Measurements from ENCODE around the gene DDN. TPM values are rescaled to one million over a fixed set of nuclear protein-coding genes. Genes with fewer than 3 reads are reported as not detected.

DDN gene
- total RNA-seq, 1 donor from 2014 or later, result 0.23 TPM

DNA sequence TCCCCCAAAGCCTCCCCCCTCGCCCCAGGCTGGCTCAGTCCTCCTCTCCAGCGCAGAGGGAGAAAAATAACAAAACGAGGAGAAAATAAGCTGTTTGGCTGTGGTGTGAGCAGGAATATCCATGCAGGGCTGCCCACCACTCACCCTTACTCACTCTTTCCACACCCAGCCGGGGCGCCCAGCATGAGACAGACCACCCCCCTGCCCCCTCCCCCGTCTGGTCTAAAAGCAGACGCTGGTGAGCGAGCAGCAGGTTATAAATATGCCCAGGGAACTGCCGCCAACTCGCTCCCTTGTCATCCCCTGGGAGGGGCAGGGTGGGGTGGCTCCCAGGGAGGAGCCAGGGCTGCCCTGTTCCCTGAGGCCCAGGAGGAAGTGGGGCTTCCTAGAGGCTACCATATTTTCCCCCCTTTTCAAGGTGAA is 13.7 kb downstream of the DDN start:
- intact Hi-C loops (cut with micrococcal nuclease), result loop anchor here (5.0 kb wide), 1 partner anchor 83 kb away; a partner anchor contains a TSS

DNA sequence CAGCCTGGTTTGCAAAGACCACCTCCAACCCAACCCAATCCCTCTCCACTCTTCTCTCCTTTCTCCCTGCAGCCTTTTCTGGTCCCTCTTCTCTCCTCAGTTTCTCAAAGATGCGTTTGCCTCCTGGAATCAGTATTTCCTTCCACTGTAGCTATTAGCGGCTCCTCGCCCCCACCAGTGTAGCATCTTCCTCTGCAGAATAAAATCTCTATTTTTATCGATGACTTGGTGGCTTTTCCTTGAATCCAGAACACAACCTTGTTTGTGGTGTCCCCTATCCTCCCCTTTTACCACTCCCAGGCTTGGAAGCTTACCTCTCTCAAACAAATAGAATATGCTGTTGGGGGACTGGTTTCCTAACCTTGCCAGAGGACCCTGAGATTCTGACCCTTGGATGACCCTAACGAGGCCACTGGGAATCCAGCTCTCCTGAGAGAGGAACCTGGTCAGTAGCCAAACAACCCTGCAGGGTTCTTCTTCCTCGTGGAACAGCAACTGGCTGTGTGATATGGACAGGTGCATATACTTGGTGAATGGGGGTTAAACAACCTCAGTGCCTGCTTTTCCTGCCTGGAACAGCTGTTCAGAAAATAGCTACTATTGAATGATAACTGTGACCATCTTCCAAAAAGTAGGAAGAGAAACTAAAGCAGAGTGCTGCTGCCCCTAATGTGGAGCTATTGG is 16.6 kb downstream of the DDN start:
- intact Hi-C loops (cut with micrococcal nuclease), result loop anchor here (5.0 kb wide), 4 partner anchors 35 to 980 kb away; partner anchors contain the start of genes C1QL4, COL2A1, DHH and PRKAG1

DNA sequence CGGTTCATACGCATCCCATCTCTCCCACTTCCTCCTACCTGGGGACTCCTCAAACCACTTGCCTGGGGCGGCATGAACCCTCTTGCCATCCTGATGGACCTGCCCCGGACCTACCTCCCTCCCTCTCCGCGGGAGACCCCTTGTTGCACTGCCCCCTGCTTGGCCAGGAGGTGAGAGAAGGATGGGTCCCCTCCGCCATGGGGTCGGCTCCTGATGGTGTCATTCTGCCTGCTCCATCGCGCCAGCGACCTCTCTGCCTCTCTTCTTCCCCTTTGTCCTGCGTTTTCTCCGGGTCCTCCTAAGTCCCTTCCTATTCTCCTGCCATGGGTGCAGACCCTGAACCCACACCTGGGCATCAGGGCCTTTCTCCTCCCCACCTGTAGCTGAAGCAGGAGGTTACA is 17.4 kb downstream of the DDN start:
- intact Hi-C loops (cut with micrococcal nuclease), result loop anchor here (5.0 kb wide), 4 partner anchors 36 to 979 kb away; partner anchors contain the start of genes C1QL4, COL2A1, DHH and PRKAG1

DNA sequence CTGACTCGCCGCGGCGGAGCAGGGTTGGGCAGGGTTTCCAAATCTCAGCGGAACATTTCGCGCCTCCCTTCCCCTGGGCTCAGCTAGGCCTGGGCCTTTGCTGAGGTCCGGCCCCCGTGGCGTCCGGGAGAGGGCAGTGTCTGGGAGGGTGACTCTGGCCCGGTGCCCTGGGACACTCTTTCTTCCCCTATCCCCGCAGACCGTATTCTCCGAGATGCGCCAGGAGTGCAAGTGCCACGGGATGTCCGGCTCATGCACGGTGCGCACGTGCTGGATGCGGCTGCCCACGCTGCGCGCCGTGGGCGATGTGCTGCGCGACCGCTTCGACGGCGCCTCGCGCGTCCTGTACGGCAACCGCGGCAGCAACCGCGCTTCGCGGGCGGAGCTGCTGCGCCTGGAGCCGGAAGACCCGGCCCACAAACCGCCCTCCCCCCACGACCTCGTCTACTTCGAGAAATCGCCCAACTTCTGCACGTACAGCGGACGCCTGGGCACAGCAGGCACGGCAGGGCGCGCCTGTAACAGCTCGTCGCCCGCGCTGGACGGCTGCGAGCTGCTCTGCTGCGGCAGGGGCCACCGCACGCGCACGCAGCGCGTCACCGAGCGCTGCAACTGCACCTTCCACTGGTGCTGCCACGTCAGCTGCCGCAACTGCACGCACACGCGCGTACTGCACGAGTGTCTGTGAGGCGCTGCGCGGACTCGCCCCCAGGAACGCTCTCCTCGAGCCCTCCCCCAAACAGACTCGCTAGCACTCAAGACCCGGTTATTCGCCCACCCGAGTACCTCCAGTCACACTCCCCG is 18.0 kb downstream of the DDN start:
- intact Hi-C loops (cut with micrococcal nuclease), result loop anchor here (5.0 kb wide), 4 partner anchors 36 to 979 kb away; partner anchors contain the start of genes C1QL4, COL2A1, DHH and PRKAG1

GRCh38 chr12:48980389-48980952 is 18.7 kb downstream of the DDN start:
- intact Hi-C loops (cut with micrococcal nuclease), result loop anchor here (5.0 kb wide), 4 partner anchors 37 to 978 kb away; partner anchors contain the start of genes C1QL4, COL2A1, DHH and PRKAG1

GRCh38 chr12:48979602-48980388 is 19.4 kb downstream of the DDN start:
- intact Hi-C loops (cut with micrococcal nuclease), result loop anchor here (2.0 to 5.0 kb wide), 6 partner anchors 17 to 977 kb away; partner anchors contain the start of genes C1QL4, COL2A1, DDX23 and DHH

GRCh38 chr12:48978741-48979601 is 20.2 kb downstream of the DDN start:
- intact Hi-C loops (cut with micrococcal nuclease), result loop anchor here (2.0 to 5.0 kb wide), 2 partner anchors 18 to 127 kb away; partner anchors contain the start of gene DDX23

DNA sequence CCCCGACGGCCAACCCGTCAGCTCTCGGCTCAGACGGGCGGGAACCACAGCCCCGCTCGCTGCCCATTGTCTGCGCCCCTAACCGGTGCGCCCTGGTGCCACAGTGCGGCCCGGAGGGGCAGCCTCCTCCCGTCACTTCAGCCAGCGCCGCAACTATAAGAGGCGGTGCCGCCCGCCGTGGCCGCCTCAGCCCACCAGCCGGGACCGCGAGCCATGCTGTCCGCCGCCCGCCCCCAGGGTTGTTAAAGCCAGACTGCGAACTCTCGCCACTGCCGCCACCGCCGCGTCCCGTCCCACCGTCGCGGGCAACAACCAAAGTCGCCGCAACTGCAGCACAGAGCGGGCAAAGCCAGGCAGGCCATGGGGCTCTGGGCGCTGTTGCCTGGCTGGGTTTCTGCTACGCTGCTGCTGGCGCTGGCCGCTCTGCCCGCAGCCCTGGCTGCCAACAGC is 20.9 kb downstream of the DDN start, which contains the start of gene WNT1:
Gene WNT1 (plus strand): TSS at position 32 of the 450 bp plus-strand sequence. CDS start 329 bp downstream, at position 361.
- intact Hi-C loops (cut with micrococcal nuclease), result loop anchor here (2.0 to 5.0 kb wide), 2 partner anchors 18 to 126 kb away; partner anchors contain the start of gene DDX23

DNA sequence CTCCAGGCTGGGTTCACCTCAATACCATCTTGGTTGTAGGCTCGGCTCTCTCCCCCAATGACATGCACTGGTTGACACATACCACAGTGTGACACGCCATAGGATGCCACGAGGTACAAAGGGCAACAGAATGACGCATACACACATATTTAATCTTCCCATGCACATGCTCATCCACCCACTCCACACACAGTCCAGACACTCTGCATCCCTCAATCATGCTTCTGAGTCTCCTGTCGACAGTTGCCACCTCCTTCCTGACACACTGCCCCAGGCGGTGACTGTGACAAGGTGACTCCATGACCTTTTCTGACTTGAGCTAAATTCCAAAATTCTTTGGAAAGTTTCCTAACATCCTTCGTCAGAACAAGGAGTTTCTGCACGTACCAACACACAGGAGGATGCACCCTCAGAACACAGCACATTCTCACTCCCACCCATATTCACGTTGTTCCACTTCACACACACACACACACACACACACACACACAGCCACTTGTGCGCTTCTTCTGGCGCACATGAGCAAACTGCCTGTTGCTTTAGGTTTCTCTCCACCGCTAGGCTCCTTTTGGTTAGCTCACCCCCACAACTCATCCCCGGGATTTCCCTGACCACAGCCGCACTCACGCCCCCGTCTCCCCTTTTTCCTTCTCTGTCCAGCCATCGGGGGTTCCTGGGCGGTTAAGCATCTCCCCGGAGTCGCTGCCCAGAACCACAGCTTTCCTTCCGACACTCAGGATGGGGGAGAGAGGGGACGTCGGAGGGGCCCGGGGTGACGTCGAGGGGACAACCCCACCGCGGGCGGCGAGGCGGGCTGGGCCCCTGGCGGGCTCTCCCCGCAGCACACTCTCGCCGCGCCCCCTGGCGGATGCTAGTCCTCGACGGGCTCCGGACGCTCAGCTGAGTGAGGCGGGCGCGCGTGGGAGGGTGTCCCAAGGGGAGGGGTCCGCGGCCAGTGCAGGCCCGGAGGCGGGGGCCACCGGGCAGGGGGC is 21.6 kb downstream of the DDN start:
- intact Hi-C loops (cut with micrococcal nuclease), result loop anchor here (2.0 to 5.0 kb wide), 2 partner anchors 19 to 125 kb away; partner anchors contain the start of gene DDX23

GRCh38 chr12:48973941-48974673 is 25.1 kb downstream of the DDN start:
- intact Hi-C loops (cut with micrococcal nuclease), result no loop called here

GRCh38 chr12:48973531-48973930 is 25.6 kb downstream of the DDN start:
- intact Hi-C loops (cut with micrococcal nuclease), result no loop called here

- intact Hi-C loops (cut with micrococcal nuclease), result no loop called here
Observed at GRCh38 chr12:48972952-48973483, 26.2 kb downstream of the DDN start.

DNA sequence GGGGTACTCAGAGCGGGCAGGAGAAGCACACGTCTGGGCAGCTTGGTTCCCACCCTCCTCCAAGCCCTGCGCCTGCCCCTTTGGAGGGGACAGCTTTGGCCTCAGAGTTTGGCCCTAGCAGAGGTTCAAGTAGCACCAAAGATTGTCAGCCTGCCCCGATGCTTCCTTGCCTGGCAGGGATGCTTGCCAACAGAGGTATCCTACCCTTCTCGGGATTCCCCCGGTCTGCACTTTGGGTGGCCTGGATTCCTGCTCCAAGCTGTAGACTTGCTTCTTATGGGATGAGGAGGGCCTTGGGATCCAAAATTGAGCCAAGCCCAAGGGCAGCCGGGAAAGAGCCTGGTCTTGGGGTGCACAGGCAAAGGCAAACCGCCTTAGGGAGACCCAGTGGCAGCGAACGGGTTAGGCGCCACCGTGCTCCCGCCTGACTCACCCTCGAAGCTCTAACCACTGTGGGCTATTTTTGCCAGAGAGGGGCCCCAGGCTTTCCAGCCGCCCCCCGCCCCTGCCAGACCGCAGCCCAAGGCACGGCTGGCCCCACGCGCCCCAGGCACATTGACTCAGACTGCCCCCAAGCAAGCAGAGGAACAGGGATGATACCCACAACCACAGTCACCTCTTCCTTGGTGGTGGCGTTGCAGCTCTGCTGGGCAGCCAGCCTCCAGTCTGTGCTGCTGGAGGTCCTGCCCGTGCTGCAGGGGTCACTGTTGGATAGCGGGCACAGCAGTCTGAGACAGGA is 26.8 kb downstream of the DDN start:
- intact Hi-C loops (cut with micrococcal nuclease), result no loop called here

DNA sequence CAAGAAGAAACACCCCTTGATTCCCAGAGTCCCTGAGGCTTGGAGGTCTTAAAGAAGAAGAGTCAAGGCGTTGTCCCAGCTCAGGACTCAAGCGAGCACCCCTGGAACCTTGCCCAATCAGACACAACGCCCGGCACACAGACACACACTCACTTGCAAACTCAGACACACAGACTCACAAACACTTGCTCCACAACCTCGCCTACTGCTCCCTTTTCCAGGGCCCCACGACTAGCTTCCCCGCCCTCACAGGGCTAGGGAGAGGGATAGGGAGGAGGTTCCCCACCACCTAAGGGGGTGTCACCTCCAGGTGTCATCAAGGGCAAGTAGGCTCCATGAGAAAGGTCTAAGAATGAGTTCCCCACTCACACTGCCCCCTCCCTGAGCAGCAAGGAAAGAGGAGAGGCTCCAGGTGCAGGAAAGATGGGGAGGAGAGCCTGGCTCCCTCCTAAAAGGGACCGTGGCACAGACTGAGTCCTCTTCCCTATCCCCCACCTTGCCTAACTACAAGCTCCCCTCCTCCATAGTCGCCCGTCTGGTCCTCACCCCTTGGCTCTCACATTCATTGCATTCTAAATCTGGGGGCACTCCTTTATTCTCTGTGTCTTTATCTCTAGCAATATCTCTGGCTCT is 28.4 kb downstream of the DDN start:
- intact Hi-C loops (cut with micrococcal nuclease), result loop anchor here (2.0 kb wide), 1 partner anchor 14 kb away; the partner anchor contains the start of gene ARF3

DNA sequence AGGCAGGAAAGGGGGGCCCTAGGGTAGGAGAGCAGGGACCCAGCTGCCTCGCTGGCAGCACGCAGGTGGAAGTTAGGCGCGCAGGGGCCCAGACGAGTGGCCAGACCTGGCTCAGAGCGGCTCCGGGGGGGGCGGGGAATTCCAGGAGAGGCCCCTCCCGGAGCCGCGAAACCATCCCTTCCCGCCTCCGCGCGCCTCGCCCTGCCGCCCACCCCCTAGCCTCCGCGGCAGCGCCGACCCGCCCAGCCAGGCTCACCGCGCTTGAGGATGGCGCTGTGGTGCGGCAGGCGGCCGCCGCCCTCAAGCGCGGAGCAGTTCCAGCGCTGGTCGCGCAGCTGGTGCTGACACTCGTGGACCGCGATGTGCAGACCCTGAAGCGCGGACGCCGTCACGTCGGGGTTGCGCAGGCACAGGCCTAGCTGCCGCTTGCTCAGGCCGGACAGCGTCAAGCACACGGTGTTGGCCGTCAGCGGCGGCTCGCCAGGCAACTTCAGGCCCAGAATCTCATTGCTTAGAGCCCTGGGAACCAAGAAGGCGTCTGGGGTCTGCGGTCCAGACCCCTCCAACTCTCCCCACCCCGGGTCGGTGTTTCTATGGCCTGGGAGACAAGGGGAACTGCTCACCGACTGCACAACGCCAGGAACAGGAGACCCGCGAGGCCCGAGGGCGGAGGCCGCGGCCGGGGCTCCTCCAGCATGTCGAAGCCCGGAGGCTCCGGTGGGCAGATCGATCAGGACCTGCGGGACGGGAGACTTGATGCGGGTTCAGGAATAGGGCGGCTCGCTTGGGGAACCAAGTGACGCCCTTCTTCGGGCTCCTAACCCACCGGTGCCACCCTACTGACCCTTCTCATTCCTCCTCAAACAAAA is 29.1 kb downstream of the DDN start:
- intact Hi-C loops (cut with micrococcal nuclease), result loop anchor here (2.0 kb wide), 1 partner anchor 13 kb away; the partner anchor contains the start of gene ARF3

Measured in T-helper 2 cell treated with Interferon-gamma antibody and Interleukin-4, amounts not matched to agents 100 ng/mL and 5 ng/mL, for 36 hours (primary cell).